HEK293 (cell line): ENCODE results near the gene DACT1.

ENCODE experiments used
- CTCF ChIA-PET: fragments of 350-600 bp; formaldehyde crosslinking; extraction: SDS; loops from one replicate; lab custom pipeline; 2021; ENCODE audit warnings: antibody characterized with exemption; lab: Yijun Ruan, JAX
- POLR2A ChIA-PET: fragments of 300-600 bp; formaldehyde crosslinking; extraction: SDS; loops from one replicate; lab custom pipeline; 2020; ENCODE audit warnings: antibody characterized with exemption, inconsistent platforms; lab: Yijun Ruan, JAX
- H3K27ac ChIP-seq: fragments of 200-500 bp; sonication (Bioruptor generic); 2 replicates; pipeline ENCODE4 v1.5.1; 2014; ENCODE audit warnings: low read depth, low read length, control low read depth, inconsistent platforms; ENCODE audit errors: extremely low read depth
- H3K36me3 ChIP-seq, 2 experiments: fragments of 200-500 bp in 1 of 2; sonication (Bioruptor generic) in 1 of 2; 1 replicate in 1 of 2; 2 replicates in 1 of 2; pipeline ENCODE4 v1.5.1; 2014 to 2017; ENCODE audit warnings: inconsistent platforms in 2 of 2, low read length in 2 of 2; ENCODE audit not compliant: control insufficient read depth in 2 of 2, insufficient read depth in 1 of 2
- H3K4me1 ChIP-seq: fragments of 200-500 bp; sonication (Bioruptor generic); 2 replicates; pipeline ENCODE4 v1.5.1; 2014; ENCODE audit warnings: mild to moderate bottlenecking, low read length, inconsistent platforms; ENCODE audit not compliant: control insufficient read depth, insufficient read depth
- H3K4me3 ChIP-seq: 2 replicates; pipeline ENCODE4 v1.5.1; 2011; ENCODE audit warnings: low read depth, mild to moderate bottlenecking, control low read depth, low read length, moderate library complexity
- H3K9me3 ChIP-seq: fragments of 200-500 bp; sonication (Bioruptor generic); 2 replicates; pipeline ENCODE4 v1.5.1; 2014; ENCODE audit warnings: low read depth, low read length, inconsistent platforms; ENCODE audit not compliant: control insufficient read depth, insufficient read depth
- OSR2 ChIP-seq: fragments of 450-650 bp; formaldehyde crosslinking; IDR thresholded peaks from 2 replicates; pipeline ENCODE4 v1.5.1; 2016; ENCODE audit warnings: missing biosample characterization, missing genetic modification characterization
- ZBTB7A ChIP-seq: fragments of 450-650 bp; formaldehyde crosslinking; IDR thresholded peaks from 2 replicates; pipeline ENCODE4 v1.5.1; 2016; ENCODE audit warnings: low read depth, missing biosample characterization, missing genetic modification characterization
- ZNF133 ChIP-seq: fragments of 450-650 bp; formaldehyde crosslinking; IDR thresholded peaks from 2 replicates; pipeline ENCODE4 v1.5.1; 2016; ENCODE audit warnings: missing biosample characterization, missing genetic modification characterization
- ZNF555 ChIP-seq: fragments of 450-650 bp; formaldehyde crosslinking; conservative IDR thresholded peaks from 2 replicates; pipeline ENCODE4 v1.5.1; 2017; ENCODE audit warnings: missing biosample characterization, mild to moderate bottlenecking, missing genetic modification characterization, inconsistent platforms
- ZNF561 ChIP-seq: fragments of 450-650 bp; IDR thresholded peaks from 2 replicates; pipeline ENCODE4 v1.5.1; 2018; ENCODE audit warnings: missing biosample characterization, missing genetic modification characterization, borderline replicate concordance
- ZNF600 ChIP-seq: fragments of 450-650 bp; formaldehyde crosslinking; IDR thresholded peaks from 2 replicates; pipeline ENCODE4 v1.5.1; 2016; ENCODE audit warnings: missing biosample characterization, missing genetic modification characterization
- TF ChIP-seq, protein P1 (sequence below): fragments of 450-650 bp; formaldehyde crosslinking; IDR thresholded peaks from 2 replicates; pipeline ENCODE4 v1.5.1; 2017; ENCODE audit warnings: missing biosample characterization, missing genetic modification characterization
- TF ChIP-seq, protein P2 (sequence below): fragments of 450-650 bp; formaldehyde crosslinking; IDR thresholded peaks from 2 replicates; pipeline ENCODE4 v1.5.1; 2016; ENCODE audit warnings: missing biosample characterization, missing genetic modification characterization
- TF ChIP-seq, protein P3 (sequence below): sonication (generic); formaldehyde crosslinking; IDR thresholded peaks from 2 replicates; pipeline ENCODE4 v1.8.1; 2022; ENCODE audit warnings: mild to moderate bottlenecking, moderate library complexity, missing genetic modification reagents
- TF ChIP-seq, protein P4 (sequence below): fragments of 450-650 bp; formaldehyde crosslinking; IDR thresholded peaks from 2 replicates; pipeline ENCODE4 v1.5.1; 2016; ENCODE audit warnings: missing biosample characterization, missing genetic modification characterization

Gene DACT1

DNA sequence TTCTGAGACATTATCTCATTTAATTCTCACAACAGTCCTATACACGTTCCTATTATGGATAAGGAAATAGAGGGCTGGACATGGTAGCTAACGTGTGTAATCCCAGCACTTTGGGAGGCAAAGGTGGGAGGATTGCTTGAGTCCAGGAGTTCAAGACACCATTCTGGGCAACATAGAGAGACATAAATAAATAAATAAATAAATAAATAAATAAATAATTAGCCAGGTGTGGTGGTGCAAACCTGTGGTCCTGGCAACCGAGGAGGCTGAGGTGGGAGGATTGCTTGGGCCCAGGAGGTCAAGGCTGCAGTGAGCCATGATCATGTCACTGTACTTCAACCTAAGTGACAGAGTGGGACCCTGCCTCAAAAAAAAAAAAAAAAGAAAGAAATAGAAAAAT lies 22.6 kb downstream of the DACT1 start (continued):
- TF ChIP-seq, protein P1, sequence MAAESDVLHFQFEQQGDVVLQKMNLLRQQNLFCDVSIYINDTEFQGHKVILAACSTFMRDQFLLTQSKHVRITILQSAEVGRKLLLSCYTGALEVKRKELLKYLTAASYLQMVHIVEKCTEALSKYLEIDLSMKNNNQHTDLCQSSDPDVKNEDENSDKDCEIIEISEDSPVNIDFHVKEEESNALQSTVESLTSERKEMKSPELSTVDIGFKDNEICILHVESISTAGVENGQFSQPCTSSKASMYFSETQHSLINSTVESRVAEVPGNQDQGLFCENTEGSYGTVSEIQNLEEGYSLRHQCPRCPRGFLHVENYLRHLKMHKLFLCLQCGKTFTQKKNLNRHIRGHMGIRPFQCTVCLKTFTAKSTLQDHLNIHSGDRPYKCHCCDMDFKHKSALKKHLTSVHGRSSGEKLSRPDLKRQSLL (tag by site-specific recombination) = no peak
- TF ChIP-seq ZNF555 (tag by site-specific recombination) = peak; percentile 40
- TF ChIP-seq ZNF133 (tag by site-specific recombination) = no peak
- TF ChIP-seq OSR2 (tag by site-specific recombination) = no peak

DNA sequence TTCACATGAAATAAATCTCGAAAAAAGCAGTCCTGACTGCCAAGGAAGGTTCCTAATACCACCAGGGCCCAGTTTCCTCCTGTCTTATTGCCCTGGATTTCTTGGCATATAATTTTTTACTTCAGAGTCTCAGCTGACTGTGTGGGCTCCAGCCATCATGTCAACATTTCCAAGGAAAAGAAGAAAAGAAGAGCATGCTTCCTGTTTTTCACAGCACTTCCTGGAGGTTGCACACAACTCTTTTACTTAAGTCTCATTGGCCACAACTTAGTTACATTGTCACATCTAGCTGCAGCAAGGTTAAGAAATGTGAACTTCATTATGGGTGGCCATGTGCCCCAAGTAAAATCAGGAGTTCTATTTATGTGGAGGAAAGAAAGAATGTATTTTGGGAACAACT lies 24.3 kb downstream of the DACT1 start:
- no peaks in the 10 kb centered on the region for H3K9me3 ChIP-seq
- ChIA-PET CTCF (interaction anchor here (1.4 kb wide), 1 partner anchor 21 kb away, joined by 5 read pairs; no protein-coding TSS in a partner anchor), POLR2A (no interaction called here)
- H3K4me1 ChIP-seq = peaks cover 22% of the 10 kb centered on the region
- no peak overlapping the region for H3K4me3 ChIP-seq
- no peak for TF ChIP-seq ZNF561 (tag by site-specific recombination)
- no peaks in the 10 kb centered on the region for H3K36me3 ChIP-seq
- no peak overlapping the region for H3K27ac ChIP-seq

DNA sequence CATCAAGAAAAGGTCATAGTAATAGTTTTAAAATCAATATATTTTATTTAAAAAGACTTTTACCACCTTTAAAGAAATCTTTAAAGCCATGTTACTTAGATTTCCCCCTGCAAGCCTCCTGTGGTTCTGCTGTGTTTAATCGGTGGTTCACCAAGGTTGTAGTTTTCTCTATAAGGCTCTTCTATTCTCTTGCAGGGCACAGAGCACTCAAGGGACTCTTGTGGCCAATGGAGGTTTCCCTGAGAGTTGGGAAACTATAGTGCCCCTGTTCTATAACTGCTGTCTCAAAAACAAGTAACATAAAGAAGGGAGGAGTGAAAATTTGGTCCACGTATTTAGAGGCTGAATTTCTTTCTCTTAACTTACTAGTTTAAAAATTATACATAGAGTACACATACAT lies 25.0 kb downstream of the DACT1 start:
- Histone ChIP-seq H3K27ac (no peak overlapping the region), H3K4me3 (no peak overlapping the region), H3K9me3 (no peaks in the 10 kb centered on the region), H3K4me1 (peaks cover 29% of the 10 kb centered on the region), H3K36me3 (no peaks in the 10 kb centered on the region)
- CTCF ChIA-PET = interaction anchor here (1.4 kb wide), 1 partner anchor 21 kb away, joined by 5 read pairs; no protein-coding TSS in a partner anchor
- TF ChIP-seq, protein P2, sequence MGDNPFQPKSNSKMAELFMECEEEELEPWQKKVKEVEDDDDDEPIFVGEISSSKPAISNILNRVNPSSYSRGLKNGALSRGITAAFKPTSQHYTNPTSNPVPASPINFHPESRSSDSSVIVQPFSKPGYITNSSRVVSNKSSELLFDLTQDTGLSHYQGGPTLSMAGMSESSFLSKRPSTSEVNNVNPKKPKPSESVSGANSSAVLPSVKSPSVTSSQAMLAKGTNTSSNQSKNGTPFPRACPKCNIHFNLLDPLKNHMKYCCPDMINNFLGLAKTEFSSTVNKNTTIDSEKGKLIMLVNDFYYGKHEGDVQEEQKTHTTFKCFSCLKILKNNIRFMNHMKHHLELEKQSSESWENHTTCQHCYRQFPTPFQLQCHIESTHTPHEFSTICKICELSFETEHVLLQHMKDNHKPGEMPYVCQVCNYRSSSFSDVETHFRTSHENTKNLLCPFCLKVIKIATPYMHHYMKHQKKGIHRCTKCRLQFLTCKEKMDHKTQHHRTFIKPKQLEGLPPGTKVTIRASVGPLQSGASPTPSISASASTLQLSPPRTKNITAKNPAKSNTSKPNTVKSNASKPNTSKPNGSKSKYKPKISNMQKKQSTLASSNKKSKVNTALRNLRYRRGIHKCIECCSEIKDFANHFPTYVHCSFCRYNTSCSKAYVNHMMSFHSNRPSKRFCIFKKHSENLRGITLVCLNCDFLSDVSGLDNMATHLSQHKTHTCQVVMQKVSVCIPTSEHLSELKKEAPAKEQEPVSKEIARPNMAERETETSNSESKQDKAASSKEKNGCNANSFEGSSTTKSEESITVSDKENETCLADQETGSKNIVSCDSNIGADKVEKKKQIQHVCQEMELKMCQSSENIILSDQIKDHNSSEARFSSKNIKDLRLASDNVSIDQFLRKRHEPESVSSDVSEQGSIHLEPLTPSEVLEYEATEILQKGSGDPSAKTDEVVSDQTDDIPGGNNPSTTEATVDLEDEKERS (tag by site-specific recombination) = no peak
- TF ChIP-seq, protein P3, sequence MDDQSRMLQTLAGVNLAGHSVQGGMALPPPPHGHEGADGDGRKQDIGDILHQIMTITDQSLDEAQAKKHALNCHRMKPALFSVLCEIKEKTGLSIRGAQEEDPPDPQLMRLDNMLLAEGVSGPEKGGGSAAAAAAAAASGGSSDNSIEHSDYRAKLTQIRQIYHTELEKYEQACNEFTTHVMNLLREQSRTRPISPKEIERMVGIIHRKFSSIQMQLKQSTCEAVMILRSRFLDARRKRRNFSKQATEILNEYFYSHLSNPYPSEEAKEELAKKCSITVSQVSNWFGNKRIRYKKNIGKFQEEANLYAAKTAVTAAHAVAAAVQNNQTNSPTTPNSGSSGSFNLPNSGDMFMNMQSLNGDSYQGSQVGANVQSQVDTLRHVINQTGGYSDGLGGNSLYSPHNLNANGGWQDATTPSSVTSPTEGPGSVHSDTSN = no peak
- no peak for TF ChIP-seq ZBTB7A (tag by site-specific recombination)
- TF ChIP-seq, protein P4, sequence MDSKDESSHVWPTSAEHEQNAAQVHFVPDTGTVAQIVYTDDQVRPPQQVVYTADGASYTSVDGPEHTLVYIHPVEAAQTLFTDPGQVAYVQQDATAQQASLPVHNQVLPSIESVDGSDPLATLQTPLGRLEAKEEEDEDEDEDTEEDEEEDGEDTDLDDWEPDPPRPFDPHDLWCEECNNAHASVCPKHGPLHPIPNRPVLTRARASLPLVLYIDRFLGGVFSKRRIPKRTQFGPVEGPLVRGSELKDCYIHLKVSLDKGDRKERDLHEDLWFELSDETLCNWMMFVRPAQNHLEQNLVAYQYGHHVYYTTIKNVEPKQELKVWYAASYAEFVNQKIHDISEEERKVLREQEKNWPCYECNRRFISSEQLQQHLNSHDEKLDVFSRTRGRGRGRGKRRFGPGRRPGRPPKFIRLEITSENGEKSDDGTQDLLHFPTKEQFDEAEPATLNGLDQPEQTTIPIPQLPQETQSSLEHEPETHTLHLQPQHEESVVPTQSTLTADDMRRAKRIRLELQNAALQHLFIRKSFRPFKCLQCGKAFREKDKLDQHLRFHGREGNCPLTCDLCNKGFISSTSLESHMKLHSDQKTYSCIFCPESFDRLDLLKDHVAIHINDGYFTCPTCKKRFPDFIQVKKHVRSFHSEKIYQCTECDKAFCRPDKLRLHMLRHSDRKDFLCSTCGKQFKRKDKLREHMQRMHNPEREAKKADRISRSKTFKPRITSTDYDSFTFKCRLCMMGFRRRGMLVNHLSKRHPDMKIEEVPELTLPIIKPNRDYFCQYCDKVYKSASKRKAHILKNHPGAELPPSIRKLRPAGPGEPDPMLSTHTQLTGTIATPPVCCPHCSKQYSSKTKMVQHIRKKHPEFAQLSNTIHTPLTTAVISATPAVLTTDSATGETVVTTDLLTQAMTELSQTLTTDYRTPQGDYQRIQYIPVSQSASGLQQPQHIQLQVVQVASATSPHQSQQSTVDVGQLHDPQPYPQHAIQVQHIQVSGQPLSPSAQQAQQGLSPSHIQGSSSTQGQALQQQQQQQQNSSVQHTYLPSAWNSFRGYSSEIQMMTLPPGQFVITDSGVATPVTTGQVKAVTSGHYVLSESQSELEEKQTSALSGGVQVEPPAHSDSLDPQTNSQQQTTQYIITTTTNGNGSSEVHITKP (tag by site-specific recombination) = peak; percentile 83; the same call in 1 of the 2 replicates
- TF ChIP-seq ZNF600 = no peak
- POLR2A ChIA-PET = no interaction called here
